Measurements from ENCODE around the gene OR4D10.

GRCh38 chr11:59510941-59511589 lies 38.0 kb downstream of the OR4D10 start, which contains the start of gene OR4D9:
- TF ChIP-seq CTCF (conservative IDR thresholded peaks at IDR 0.05; ENCODE audit: low read length), result no peak
- TF ChIP-seq EZH2phosphoT487 (IDR thresholded peaks at IDR 0.05; ENCODE audit: borderline replicate concordance, low read depth, low read length), result no peak
